Trophoblast cell (in vitro differentiated cells and primary cell): Measurements from ENCODE around the gene ZRANB3.

Experiments used
- DNase-seq, 2 donors: peaks; one replicate each; pipeline ENCODE4 v3.0.0-alpha.2; 2016
- H2AFZ ChIP-seq: 2 replicates; pipeline ENCODE4 v1.6.1; 2013; ENCODE audit warnings: low read length, moderate library complexity, mild to moderate bottlenecking; ENCODE audit not compliant: insufficient read depth, poor library complexity
- H2AK5ac ChIP-seq: 2 replicates; pipeline ENCODE4 v1.6.1; 2013; ENCODE audit warnings: mild to moderate bottlenecking, low read length
- H2BK120ac ChIP-seq: 2 replicates; pipeline ENCODE4 v1.6.1; 2013; ENCODE audit warnings: low read length, mild to moderate bottlenecking, moderate library complexity; ENCODE audit not compliant: insufficient read depth, poor library complexity
- H2BK12ac ChIP-seq: 2 replicates; pipeline ENCODE4 v1.6.1; 2013; ENCODE audit warnings: mild to moderate bottlenecking, low read length, moderate library complexity
- H2BK5ac ChIP-seq: 2 replicates; pipeline ENCODE4 v1.6.1; 2013; ENCODE audit warnings: low read length, low read depth, moderate library complexity, mild to moderate bottlenecking; ENCODE audit not compliant: poor library complexity
- H3K14ac ChIP-seq: 2 replicates; pipeline ENCODE4 v1.6.1; 2013; ENCODE audit warnings: mild to moderate bottlenecking, low read length
- H3K18ac ChIP-seq: 2 replicates; pipeline ENCODE4 v1.6.1; 2013; ENCODE audit warnings: mild to moderate bottlenecking, low read length
- H3K23ac ChIP-seq: 2 replicates; pipeline ENCODE4 v1.6.1; 2013; ENCODE audit warnings: low read length
- H3K27ac ChIP-seq: 2 replicates; pipeline ENCODE4 v1.5.1; 2013; ENCODE audit warnings: low read depth, mild to moderate bottlenecking, inconsistent platforms, low read length, moderate library complexity
- H3K27me3 ChIP-seq: 2 replicates; pipeline ENCODE4 v1.6.1; 2013; ENCODE audit warnings: inconsistent platforms, mild to moderate bottlenecking, low read length, moderate library complexity; ENCODE audit not compliant: insufficient read depth
- H3K36me3 ChIP-seq, 2 experiments: 1 replicate in 1 of 2; 2 replicates in 1 of 2; pipeline ENCODE4 v1.6.1; 2013; ENCODE audit warnings: low read length in 2 of 2, mild to moderate bottlenecking in 2 of 2, moderate library complexity in 1 of 2; ENCODE audit not compliant: insufficient read depth in 2 of 2, control insufficient read depth in 1 of 2
- H3K4ac ChIP-seq: 2 replicates; pipeline ENCODE4 v1.6.1; 2013; ENCODE audit warnings: low read depth, mild to moderate bottlenecking, low read length, moderate library complexity
- H3K4me1 ChIP-seq, 2 experiments: 1 replicate in 1 of 2; 2 replicates in 1 of 2; pipeline ENCODE4 v1.6.1; 2013; ENCODE audit warnings: low read length in 2 of 2, mild to moderate bottlenecking in 2 of 2, moderate library complexity in 1 of 2; ENCODE audit not compliant: insufficient read depth in 2 of 2, control insufficient read depth in 1 of 2
- H3K4me2 ChIP-seq: 2 replicates; pipeline ENCODE4 v1.6.1; 2013; ENCODE audit warnings: inconsistent platforms, mild to moderate bottlenecking, low read length, moderate library complexity
- H3K4me3 ChIP-seq: 2 replicates; pipeline ENCODE4 v1.5.1; 2013; ENCODE audit warnings: mild to moderate bottlenecking, low read depth, low read length, inconsistent platforms
- H3K79me1 ChIP-seq: one replicate; pipeline ENCODE4 v1.6.1; 2013; ENCODE audit warnings: low read length
- H3K79me2 ChIP-seq: 2 replicates; pipeline ENCODE4 v1.6.1; 2013; ENCODE audit warnings: low read length, mild to moderate bottlenecking; ENCODE audit not compliant: control insufficient read depth, insufficient read depth, poor library complexity
- H3K9ac ChIP-seq: 2 replicates; pipeline ENCODE4 v1.6.1; 2013; ENCODE audit warnings: mild to moderate bottlenecking, low read length
- H3K9me3 ChIP-seq: 2 replicates; pipeline ENCODE4 v1.6.1; 2013; ENCODE audit warnings: low read depth, mild to moderate bottlenecking, control low read depth, inconsistent platforms, low read length; ENCODE audit not compliant: insufficient read depth
- H4K12ac ChIP-seq: 2 replicates; pipeline ENCODE4 v1.6.1; 2013; ENCODE audit warnings: low read depth, mild to moderate bottlenecking, low read length, moderate library complexity
- H4K8ac ChIP-seq: 2 replicates; pipeline ENCODE4 v1.6.1; 2013; ENCODE audit warnings: low read depth, mild to moderate bottlenecking, low read length, moderate library complexity
- H4K91ac ChIP-seq: one replicate; pipeline ENCODE4 v1.6.1; 2013; ENCODE audit warnings: low read depth, mild to moderate bottlenecking, low read length, moderate library complexity
- WGBS: extraction: QIAGEN DNeasy Blood & Tissue Kit; methylation state at CpG from one replicate; pipeline ENCODE4 v1.1.7; 2013; ENCODE audit warnings: missing lambda C conversion rate; ENCODE audit not compliant: insufficient read length, insufficient coverage; ENCODE audit errors: extremely low coverage; 5-methylcytosine and 5-hydroxymethylcytosine counted together

Gene ZRANB3

GRCh38 chr2:135473567-135473966 is 57.5 kb downstream of the ZRANB3 start:
- Histone ChIP-seq H3K79me1 (no peaks in the 10 kb centered on the region), H3K4me3 (no peak overlapping the region), H4K91ac (no peak overlapping the region), H3K4me1 (no peaks in the 10 kb centered on the region), H3K36me3 (no peaks in the 10 kb centered on the region), H3K79me2 (no peaks in the 10 kb centered on the region), H4K12ac (no peak overlapping the region), H3K9me3 (no peaks in the 10 kb centered on the region), H2AK5ac (no peak overlapping the region), H2AFZ (no peak overlapping the region), H3K27me3 (no peaks in the 10 kb centered on the region), H3K18ac (no peak overlapping the region), H3K4ac (no peak overlapping the region), H4K8ac (no peak overlapping the region), H2BK12ac (no peak overlapping the region), H2BK5ac (no peak overlapping the region), H3K9ac (no peak overlapping the region), H3K23ac (no peak overlapping the region), H2BK120ac (no peak overlapping the region), H3K27ac (no peak overlapping the region), H3K14ac (no peak overlapping the region), H3K4me2 (no peak overlapping the region)
- WGBS: no CpG with 5 or more reads among the region's 2 CpGs
- peak in 1 of 2 donors; percentile 17 for DNase-seq

- Histone ChIP-seq H3K4me3 (no peak overlapping the region), H2AK5ac (no peak overlapping the region), H3K4me1 (no peaks in the 10 kb centered on the region), H3K14ac (no peak overlapping the region), H4K8ac (no peak overlapping the region), H3K79me2 (no peaks in the 10 kb centered on the region), H4K12ac (no peak overlapping the region), H2BK5ac (no peak overlapping the region), H3K9ac (no peak overlapping the region), H3K79me1 (no peaks in the 10 kb centered on the region), H3K27me3 (no peaks in the 10 kb centered on the region), H3K27ac (no peak overlapping the region), H3K4ac (no peak overlapping the region), H2AFZ (no peak overlapping the region), H3K23ac (no peak overlapping the region), H4K91ac (no peak overlapping the region), H2BK12ac (no peak overlapping the region), H2BK120ac (no peak overlapping the region), H3K9me3 (no peaks in the 10 kb centered on the region), H3K36me3 (no peaks in the 10 kb centered on the region), H3K18ac (no peak overlapping the region), H3K4me2 (no peak overlapping the region)
- DNase-seq: no peak
Observed at GRCh38 chr2:135471106-135471505, 59.9 kb downstream of the ZRANB3 start.

GRCh38 chr2:135457279-135457678 is 73.7 kb downstream of the ZRANB3 start:
- no peak overlapping the region for H3K27ac ChIP-seq
- no peak overlapping the region for H3K23ac ChIP-seq
- no peaks in the 10 kb centered on the region for H3K4me1 ChIP-seq
- H3K4me2 ChIP-seq: no peak overlapping the region
- H2AK5ac ChIP-seq: no peak overlapping the region
- no peak overlapping the region for H3K14ac ChIP-seq
- no peak overlapping the region for H4K8ac ChIP-seq
- H3K79me1 ChIP-seq: no peaks in the 10 kb centered on the region
- H2BK120ac ChIP-seq: no peak overlapping the region
- H2BK5ac ChIP-seq: no peak overlapping the region
- no peak overlapping the region for H2AFZ ChIP-seq
- no peak overlapping the region for H4K12ac ChIP-seq
- H3K9ac ChIP-seq: no peak overlapping the region
- no peak for DNase-seq
- no peaks in the 10 kb centered on the region for H3K27me3 ChIP-seq
- H3K4me3 ChIP-seq: no peak overlapping the region
- no peak overlapping the region for H3K4ac ChIP-seq
- no peaks in the 10 kb centered on the region for H3K36me3 ChIP-seq
- peaks cover 4% of the 10 kb centered on the region for H3K9me3 ChIP-seq
- H2BK12ac ChIP-seq: no peak overlapping the region
- no peak overlapping the region for H4K91ac ChIP-seq
- H3K18ac ChIP-seq: no peak overlapping the region
- H3K79me2 ChIP-seq: no peaks in the 10 kb centered on the region

GRCh38 chr2:135456835-135457234 is 74.2 kb downstream of the ZRANB3 start:
- no peak for DNase-seq
- Histone ChIP-seq H4K91ac (no peak overlapping the region), H3K27ac (no peak overlapping the region)

GRCh38 chr2:135456431-135456830 is 74.6 kb downstream of the ZRANB3 start:
- Histone ChIP-seq H3K36me3 (no peaks in the 10 kb centered on the region), H2AK5ac (no peak overlapping the region), H4K8ac (no peak overlapping the region), H3K27me3 (no peaks in the 10 kb centered on the region), H3K27ac (no peak overlapping the region), H3K4ac (no peak overlapping the region), H2AFZ (no peak overlapping the region), H3K18ac (no peak overlapping the region), H3K23ac (no peak overlapping the region), H3K4me3 (no peak overlapping the region), H3K9me3 (peaks cover 4% of the 10 kb centered on the region), H4K91ac (no peak overlapping the region), H3K9ac (no peak overlapping the region), H3K14ac (no peak overlapping the region), H3K79me2 (no peaks in the 10 kb centered on the region), H3K4me1 (no peaks in the 10 kb centered on the region), H4K12ac (no peak overlapping the region), H2BK5ac (no peak overlapping the region), H3K4me2 (no peak overlapping the region), H2BK12ac (no peak overlapping the region), H3K79me1 (no peaks in the 10 kb centered on the region), H2BK120ac (no peak overlapping the region)
- no peak for DNase-seq
- WGBS: no CpG with 5 or more reads among the region's 2 CpGs

More at GRCh38 chr2:135456835-135457234, 74.2 kb downstream of the ZRANB3 start:
- H3K79me1 ChIP-seq: no peaks in the 10 kb centered on the region
- H3K9me3 ChIP-seq: peaks cover 4% of the 10 kb centered on the region
- no peaks in the 10 kb centered on the region for H3K4me1 ChIP-seq
- H2BK120ac ChIP-seq: no peak overlapping the region
- no peak overlapping the region for H3K4me2 ChIP-seq
- no peak overlapping the region for H3K4ac ChIP-seq
- H3K36me3 ChIP-seq: no peaks in the 10 kb centered on the region
- no peak overlapping the region for H3K23ac ChIP-seq
- no peaks in the 10 kb centered on the region for H3K27me3 ChIP-seq
- H4K12ac ChIP-seq: no peak overlapping the region
- H3K18ac ChIP-seq: no peak overlapping the region
- H4K8ac ChIP-seq: no peak overlapping the region
- no CpG with 5 or more reads among the region's 1 CpG for WGBS
- no peaks in the 10 kb centered on the region for H3K79me2 ChIP-seq
- no peak overlapping the region for H3K9ac ChIP-seq
- H3K4me3 ChIP-seq: no peak overlapping the region
- H2BK12ac ChIP-seq: no peak overlapping the region
- no peak overlapping the region for H2AFZ ChIP-seq
- no peak overlapping the region for H3K14ac ChIP-seq
- no peak overlapping the region for H2AK5ac ChIP-seq
- H2BK5ac ChIP-seq: no peak overlapping the region
